ENCODE data around the gene KIF5B. TPM values are rescaled to one million over a fixed set of nuclear protein-coding genes. Genes with fewer than 3 reads are reported as not detected.
A peak's percentile ranks its signal among the peaks of the same experiment; 100 is the strongest.
"Not testable (repeated sequence)": the region's sequence is repeated elsewhere in the genome, so short reads cannot be mapped to it uniquely, and the experiment has no call there.

The KIF5B gene
- polyA plus RNA-seq, 1 experiment = 28.8 TPM

GRCh38 chr10:32050177-32050576 is 6.0 kb downstream of the KIF5B start:
- no peak for DNase-seq (ENCODE audit: low read depth)
- H3K27me3 ChIP-seq (ENCODE audit: control insufficient read depth, insufficient read depth, low read length) = no peaks in the 10 kb centered on the region
- ChIA-PET POLR2A (no interaction called here), CTCF (interaction anchor here (1.3 kb wide), 1 partner anchor 63 kb away, joined by 3 read pairs; no protein-coding TSS in a partner anchor)
- H3K4me3 ChIP-seq (ENCODE audit: low read depth, low read length) = no peak overlapping the region
- peaks cover 2% of the 10 kb centered on the region; the same call in 1 of the 2 replicates for H3K36me3 ChIP-seq (ENCODE audit: control insufficient read depth, insufficient read depth, low read length)
- no peak for TF ChIP-seq CTCF (IDR thresholded peaks at IDR 0.05; ENCODE audit: insufficient read depth, low read depth, low read length)

GRCh38 chr10:32049113-32049512 is 7.1 kb downstream of the KIF5B start:
- H3K36me3 ChIP-seq (ENCODE audit: control insufficient read depth, insufficient read depth, low read length) = peaks cover 3% of the 10 kb centered on the region; the same call in 1 of the 2 replicates
- no peak for TF ChIP-seq CTCF (IDR thresholded peaks at IDR 0.05; ENCODE audit: insufficient read depth, low read depth, low read length)
- no peak overlapping the region for H3K4me3 ChIP-seq (ENCODE audit: low read depth, low read length)
- DNase-seq (ENCODE audit: low read depth) = no peak
- POLR2A ChIA-PET = no interaction called here
- CTCF ChIA-PET = no interaction called here
- H3K27me3 ChIP-seq (ENCODE audit: control insufficient read depth, insufficient read depth, low read length) = no peaks in the 10 kb centered on the region

- TF ChIP-seq CTCF (IDR thresholded peaks at IDR 0.05; ENCODE audit: insufficient read depth, low read depth, low read length) = no peak
- Histone ChIP-seq H3K27me3 (ENCODE audit: control insufficient read depth, insufficient read depth, low read length) (no peaks in the 10 kb centered on the region), H3K36me3 (ENCODE audit: control insufficient read depth, insufficient read depth, low read length) (peaks cover 3% of the 10 kb centered on the region; the same call in 1 of the 2 replicates), H3K4me3 (ENCODE audit: low read depth, low read length) (no peak overlapping the region)
- CTCF ChIA-PET = no interaction called here
- DNase-seq (ENCODE audit: low read depth) = no peak
- POLR2A ChIA-PET = no interaction called here
Observed at GRCh38 chr10:32048282-32048681, 7.9 kb downstream of the KIF5B start.

GRCh38 chr10:32047881-32048280 is 8.3 kb downstream of the KIF5B start:
- CTCF ChIA-PET = no interaction called here
- Histone ChIP-seq H3K27me3 (ENCODE audit: control insufficient read depth, insufficient read depth, low read length) (no peaks in the 10 kb centered on the region), H3K4me3 (ENCODE audit: low read depth, low read length) (no peak overlapping the region), H3K36me3 (ENCODE audit: control insufficient read depth, insufficient read depth, low read length) (peaks cover 3% of the 10 kb centered on the region; the same call in 1 of the 2 replicates)
- TF ChIP-seq CTCF (IDR thresholded peaks at IDR 0.05; ENCODE audit: insufficient read depth, low read depth, low read length) = no peak
- DNase-seq (ENCODE audit: low read depth) = no peak
- POLR2A ChIA-PET = no interaction called here

- POLR2A ChIA-PET = no interaction called here
- no peak for TF ChIP-seq CTCF (IDR thresholded peaks at IDR 0.05; ENCODE audit: insufficient read depth, low read depth, low read length)
- H3K4me3 ChIP-seq (ENCODE audit: low read depth, low read length) = no peak overlapping the region
- H3K27me3 ChIP-seq (ENCODE audit: control insufficient read depth, insufficient read depth, low read length) = no peaks in the 10 kb centered on the region
- no peak for DNase-seq (ENCODE audit: low read depth)
- H3K36me3 ChIP-seq (ENCODE audit: control insufficient read depth, insufficient read depth, low read length) = peaks cover 3% of the 10 kb centered on the region; the same call in 1 of the 2 replicates
- CTCF ChIA-PET = interaction anchor here (1.0 kb wide), 1 partner anchor 165 kb away, joined by 3 read pairs; no protein-coding TSS in a partner anchor
Observed at GRCh38 chr10:32046151-32046550, 10.1 kb downstream of the KIF5B start.

GRCh38 chr10:32042730-32043129 is 13.5 kb downstream of the KIF5B start:
- DNase-seq (ENCODE audit: low read depth) = peak; percentile 53
- H3K36me3 ChIP-seq (ENCODE audit: control insufficient read depth, insufficient read depth, low read length); H3K27me3 ChIP-seq (ENCODE audit: control insufficient read depth, insufficient read depth, low read length); H3K4me3 ChIP-seq (ENCODE audit: low read depth, low read length): not testable (repeated sequence)
- POLR2A ChIA-PET = interaction anchor here (0.5 to 0.6 kb wide), 2 partner anchors 12 to 14 kb away, joined by 3 to 5 read pairs; no protein-coding TSS in a partner anchor
- CTCF ChIA-PET = interaction anchor here (1.0 kb wide), 1 partner anchor 180 kb away, joined by 3 read pairs; no protein-coding TSS in a partner anchor
